A673 (cell line): ENCODE results near the gene MUC20. TPM values are rescaled to one million over a fixed set of nuclear protein-coding genes. Genes with fewer than 3 reads are reported as not detected.

Experiments used
- BruUV-seq: library from RNA; stranded (reverse); fragments of 400-500 nt; replicated peaks from 2 replicates; lab custom pipeline; 2021; lab: Mats Ljungman, UMichigan
- CTCF ChIA-PET: fragments of 300-600 bp; sonication (Branson Sonifier 250); formaldehyde crosslinking; loops from one replicate; lab custom pipeline; 2022; ENCODE audit warnings: antibody characterized with exemption; lab: Charles Lee
- POLR2A ChIA-PET: fragments of 300-600 bp; sonication (Branson Sonifier 250); formaldehyde crosslinking; loops from one replicate; lab custom pipeline; 2022; ENCODE audit warnings: antibody characterized with exemption; ENCODE audit not compliant: low non-redundant PET; lab: Charles Lee
- DNase-seq: peaks from one replicate; pipeline ENCODE4 v3.0.0-alpha.2; 2015; ENCODE audit warnings: low spot score
- H3K27ac ChIP-seq: fragments of 200-600 bp; sonication (generic); 2 replicates; pipeline ENCODE4 v1.5.1; 2016; ENCODE audit warnings: mixed run types, low read depth, mild to moderate bottlenecking, mixed read lengths, antibody characterized with exemption, low read length; ENCODE audit not compliant: poor library complexity, severe bottlenecking
- H3K27me3 ChIP-seq: fragments of 200-600 bp; sonication (generic); replicated peaks from 2 replicates; pipeline ENCODE4 v1.6.1; 2017; ENCODE audit warnings: mixed run types, low read depth, mild to moderate bottlenecking, mixed read lengths, antibody characterized with exemption, low read length; ENCODE audit not compliant: insufficient read depth, poor library complexity
- H3K36me3 ChIP-seq: fragments of 200-600 bp; sonication (generic); 2 replicates; pipeline ENCODE4 v1.6.1; 2016; ENCODE audit warnings: mixed run types, mild to moderate bottlenecking, mixed read lengths, antibody characterized with exemption, low read length; ENCODE audit not compliant: insufficient read depth, poor library complexity, severe bottlenecking
- H3K4me1 ChIP-seq: fragments of 200-600 bp; sonication (generic); 2 replicates; pipeline ENCODE4 v1.6.1; 2017; ENCODE audit warnings: mixed run types, mild to moderate bottlenecking, mixed read lengths, antibody characterized with exemption, low read length; ENCODE audit not compliant: insufficient read depth, poor library complexity, severe bottlenecking
- H3K4me3 ChIP-seq: fragments of 200-600 bp; sonication (generic); 2 replicates; pipeline ENCODE4 v1.5.1; 2016; ENCODE audit warnings: low read depth, mixed run types, mild to moderate bottlenecking, mixed read lengths, low read length; ENCODE audit not compliant: poor library complexity, severe bottlenecking
- H3K9me3 ChIP-seq: fragments of 200-600 bp; sonication (generic); 2 replicates; pipeline ENCODE4 v1.6.1; 2016; ENCODE audit warnings: mixed run types, low read depth, mild to moderate bottlenecking, mixed read lengths, antibody characterized with exemption, low read length; ENCODE audit not compliant: poor library complexity, severe bottlenecking
- CTCF ChIP-seq: fragments of 300-800, 200-600 bp; sonication (generic); conservative IDR thresholded peaks from 2 replicates; pipeline ENCODE4 v1.5.1; 2017; ENCODE audit warnings: low read depth, mild to moderate bottlenecking, antibody characterized with exemption, low read length, moderate library complexity, mixed read lengths
- EZH2 ChIP-seq: fragments of 200-600 bp; sonication (generic); IDR thresholded peaks from 2 replicates; pipeline ENCODE4 v1.6.1; 2017; ENCODE audit warnings: borderline replicate concordance, low read depth, mild to moderate bottlenecking, mixed read lengths, antibody characterized with exemption, low read length; ENCODE audit not compliant: poor library complexity, severe bottlenecking
- intact Hi-C: fragments of 100-400 bp; cut with micrococcal nuclease; formaldehyde crosslinking; loops from one replicate; pipeline ENCODE4 v1.10.0; 2022; ENCODE audit not compliant: unreplicated experiment
- total RNA-seq: library from RNA; stranded (reverse); gene quantifications from 2 replicates; pipeline ENCODE4 v1.2.3, GENCODE V29; 2021

The MUC20 gene
- total RNA-seq, 1 experiment from 2014 or later, result 1.1 TPM

GRCh38 chr3:195752546-195753331, 32.0 kb downstream of the MUC20 start:
- Histone ChIP-seq H3K4me3 (no peak overlapping the region), H3K27me3 (peaks cover 6% of the 10 kb centered on the region), H3K4me1 (no peaks in the 10 kb centered on the region), H3K9me3 (no peaks in the 10 kb centered on the region), H3K27ac (no peak overlapping the region), H3K36me3 (no peaks in the 10 kb centered on the region)
- POLR2A ChIA-PET, result interaction anchor here (0.5 kb wide), 1 partner anchor 9 kb away, joined by 3 read pairs; no protein-coding TSS in a partner anchor
- no peak for DNase-seq
- no TSS peak for BruUV-seq
- CTCF ChIA-PET, result no interaction called here
- intact Hi-C loops, result no loop called here
- TF ChIP-seq CTCF, result no peak
- TF ChIP-seq EZH2, result no peak

- peaks cover 13% of the 10 kb centered on the region for H3K27me3 ChIP-seq
- no TSS peak for BruUV-seq
- H3K27ac ChIP-seq, result no peak overlapping the region
- H3K4me3 ChIP-seq, result no peak overlapping the region
- ChIA-PET POLR2A (no interaction called here), CTCF (no interaction called here)
- no peaks in the 10 kb centered on the region for H3K4me1 ChIP-seq
- H3K9me3 ChIP-seq, result no peaks in the 10 kb centered on the region
- TF ChIP-seq CTCF, result no peak
- no peak for TF ChIP-seq EZH2
- intact Hi-C loops, result no loop called here
- no peaks in the 10 kb centered on the region for H3K36me3 ChIP-seq
- no peak for DNase-seq
Measured at GRCh38 chr3:195753581-195753980, 32.8 kb downstream of the MUC20 start.

GRCh38 chr3:195754141-195754540, 33.4 kb downstream of the MUC20 start:
- ChIA-PET CTCF (no interaction called here), POLR2A (no interaction called here)
- Histone ChIP-seq H3K4me1 (no peaks in the 10 kb centered on the region), H3K36me3 (no peaks in the 10 kb centered on the region), H3K9me3 (no peaks in the 10 kb centered on the region), H3K4me3 (no peak overlapping the region), H3K27ac (no peak overlapping the region), H3K27me3 (peaks cover 17% of the 10 kb centered on the region)
- BruUV-seq, result no TSS peak
- intact Hi-C loops, result no loop called here
- no peak for DNase-seq
- TF ChIP-seq EZH2, result no peak
- no peak for TF ChIP-seq CTCF
